Measurements from ENCODE around the gene WDR72.
"Not testable (repeated sequence)": the region's sequence is repeated elsewhere in the genome, so short reads cannot be mapped to it uniquely, and the experiment has no call there.

Gene WDR72

DNA sequence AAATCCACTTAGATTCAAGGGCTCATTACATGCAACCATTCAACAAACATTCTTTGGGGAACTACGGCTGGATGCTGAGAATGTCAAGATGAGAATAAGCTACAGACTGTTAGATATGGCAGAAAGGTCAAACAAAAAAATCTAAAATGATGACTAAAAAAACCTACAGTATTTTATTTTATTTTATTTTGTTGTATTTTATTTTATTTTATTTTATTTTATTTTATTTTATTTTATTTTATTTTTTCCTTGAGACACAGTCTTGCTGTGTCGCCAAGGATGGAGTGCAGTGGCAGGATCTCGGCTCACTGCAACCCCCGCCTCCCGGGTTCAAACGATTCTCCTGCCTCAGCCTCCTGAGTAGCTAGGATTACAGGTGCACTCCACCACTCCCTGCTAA, 46.2 kb downstream of the WDR72 start:
- DNase-seq (ENCODE audit: low read depth in 2 of 2) = no peak

GRCh38 chr15:53710906-53711305, 48.6 kb downstream of the WDR72 start:
- no peak for DNase-seq (ENCODE audit: low read depth in 2 of 2)
- TF ChIP-seq, protein P1, sequence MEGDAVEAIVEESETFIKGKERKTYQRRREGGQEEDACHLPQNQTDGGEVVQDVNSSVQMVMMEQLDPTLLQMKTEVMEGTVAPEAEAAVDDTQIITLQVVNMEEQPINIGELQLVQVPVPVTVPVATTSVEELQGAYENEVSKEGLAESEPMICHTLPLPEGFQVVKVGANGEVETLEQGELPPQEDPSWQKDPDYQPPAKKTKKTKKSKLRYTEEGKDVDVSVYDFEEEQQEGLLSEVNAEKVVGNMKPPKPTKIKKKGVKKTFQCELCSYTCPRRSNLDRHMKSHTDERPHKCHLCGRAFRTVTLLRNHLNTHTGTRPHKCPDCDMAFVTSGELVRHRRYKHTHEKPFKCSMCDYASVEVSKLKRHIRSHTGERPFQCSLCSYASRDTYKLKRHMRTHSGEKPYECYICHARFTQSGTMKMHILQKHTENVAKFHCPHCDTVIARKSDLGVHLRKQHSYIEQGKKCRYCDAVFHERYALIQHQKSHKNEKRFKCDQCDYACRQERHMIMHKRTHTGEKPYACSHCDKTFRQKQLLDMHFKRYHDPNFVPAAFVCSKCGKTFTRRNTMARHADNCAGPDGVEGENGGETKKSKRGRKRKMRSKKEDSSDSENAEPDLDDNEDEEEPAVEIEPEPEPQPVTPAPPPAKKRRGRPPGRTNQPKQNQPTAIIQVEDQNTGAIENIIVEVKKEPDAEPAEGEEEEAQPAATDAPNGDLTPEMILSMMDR (IDR thresholded peaks at IDR 0.05; ENCODE audit: low read depth, low read length) = no peak
- no peak overlapping the region for H3K4me3 ChIP-seq (replicated peaks in 1 of 2; ENCODE audit: low read depth in 2 of 2, low read length in 2 of 2)

More for the DNA sequence above, 46.2 kb downstream of the WDR72 start:
- TF ChIP-seq, protein P1 (IDR thresholded peaks at IDR 0.05; ENCODE audit: low read depth, low read length) = no peak
- no peak overlapping the region for H3K4me3 ChIP-seq (replicated peaks in 1 of 2; ENCODE audit: low read depth in 2 of 2, low read length in 2 of 2)

GRCh38 chr15:53709821-53710220, 49.6 kb downstream of the WDR72 start:
- TF ChIP-seq, protein P1 (IDR thresholded peaks at IDR 0.05; ENCODE audit: low read depth, low read length) = no peak
- no peak overlapping the region for H3K4me3 ChIP-seq (replicated peaks in 1 of 2; ENCODE audit: low read depth in 2 of 2, low read length in 2 of 2)
- no peak for DNase-seq (ENCODE audit: low read depth in 2 of 2)

DNA sequence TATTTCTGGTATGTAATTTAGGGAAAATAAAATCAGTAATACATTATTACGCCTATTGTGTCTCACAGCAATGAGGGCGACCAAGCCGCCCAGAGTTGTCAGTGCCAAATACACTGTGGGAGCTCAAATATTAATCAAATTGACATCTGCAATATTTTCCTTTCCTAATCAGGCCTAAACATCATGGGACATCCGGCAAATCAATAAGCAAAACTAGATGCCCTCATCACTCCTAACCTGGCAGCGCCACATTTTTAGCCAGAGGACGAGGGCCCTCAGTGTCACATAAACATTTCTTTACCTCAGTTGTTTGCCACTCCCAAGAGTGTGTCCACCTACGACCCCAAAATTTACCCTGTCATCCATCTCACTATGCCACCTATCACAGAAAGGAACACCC, 64.1 kb downstream of the WDR72 start:
- DNase-seq (ENCODE audit: low read depth in 2 of 2) = no peak
- H3K4me3 ChIP-seq (replicated peaks in 1 of 2; ENCODE audit: low read depth in 2 of 2, low read length in 2 of 2) = no peak overlapping the region
- TF ChIP-seq, protein P1 (IDR thresholded peaks at IDR 0.05; ENCODE audit: low read depth, low read length) = no peak

DNA sequence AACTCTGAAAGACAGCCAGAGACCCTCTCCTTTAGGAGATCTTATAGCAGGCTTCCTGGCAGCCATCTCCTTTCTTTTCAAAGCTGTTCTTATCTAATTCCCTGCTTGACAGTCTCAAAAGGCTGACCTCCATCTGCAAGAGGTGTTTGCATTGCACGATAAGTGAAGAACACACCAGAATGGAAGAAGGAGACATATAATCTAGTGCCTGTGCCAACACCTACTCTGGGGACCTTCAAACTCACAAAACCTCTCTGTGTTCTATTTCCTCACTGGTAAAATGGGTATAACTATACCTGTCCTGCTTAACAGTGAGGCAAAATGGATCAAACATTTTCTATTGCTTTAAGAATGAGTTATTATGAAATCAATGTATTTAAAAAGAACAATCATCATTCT, 65.0 kb downstream of the WDR72 start:
- TF ChIP-seq, protein P1 (IDR thresholded peaks at IDR 0.05; ENCODE audit: low read depth, low read length) = no peak
- H3K4me3 ChIP-seq (replicated peaks in 1 of 2; ENCODE audit: low read depth in 2 of 2, low read length in 2 of 2) = no peak overlapping the region
- no peak for DNase-seq (ENCODE audit: low read depth in 2 of 2)

GRCh38 chr15:53693729-53694475, 65.6 kb downstream of the WDR72 start:
- no peak for DNase-seq (ENCODE audit: low read depth in 2 of 2)
- no peak overlapping the region for H3K4me3 ChIP-seq (replicated peaks in 1 of 2; ENCODE audit: low read depth in 2 of 2, low read length in 2 of 2)
- TF ChIP-seq, protein P1 (IDR thresholded peaks at IDR 0.05; ENCODE audit: low read depth, low read length) = no peak

DNA sequence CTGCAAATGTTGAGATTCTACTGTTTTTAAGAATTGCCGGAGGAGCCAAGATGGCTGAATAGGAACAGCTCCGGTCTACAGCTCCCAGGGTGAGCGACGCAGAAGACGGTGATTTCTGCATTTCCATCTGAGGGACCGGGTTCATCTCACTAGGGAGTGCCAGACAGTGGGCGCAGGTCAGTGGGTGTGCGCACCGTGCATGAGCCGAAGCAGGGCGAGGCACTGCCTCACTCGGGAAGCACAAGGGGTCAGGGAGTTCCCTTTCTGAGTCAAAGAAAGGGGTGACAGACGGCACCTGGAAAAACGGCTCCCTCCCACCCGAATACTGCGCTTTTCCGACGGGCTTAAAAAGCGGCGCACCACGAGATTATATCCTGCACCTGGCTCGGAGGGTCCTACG, 75.3 kb downstream of the WDR72 start:
- not testable (repeated sequence) for DNase-seq (ENCODE audit: low read depth in 2 of 2); H3K4me3 ChIP-seq (replicated peaks in 1 of 2; ENCODE audit: low read depth in 2 of 2, low read length in 2 of 2)
